ENCODE data around the gene THNSL1. TPM values are rescaled to one million over a fixed set of nuclear protein-coding genes. Genes with fewer than 3 reads are reported as not detected.

Gene THNSL1
- total RNA-seq, 1 donor from 2014 or later: 6.5 TPM

GRCh38 chr10:25047088-25047487 lies 30.7 kb downstream of the THNSL1 start:
- Mint-ChIP-seq H3K9me3 (ENCODE audit: low read depth) (peaks cover 13% of the 10 kb centered on the region), H3K27me3 (peaks cover 6% of the 10 kb centered on the region), H3K4me3 (ENCODE audit: low read depth) (no peak overlapping the region), H3K27ac (no peak overlapping the region), H3K36me3 (ENCODE audit: insufficient read depth) (no peaks in the 10 kb centered on the region), H3K4me1 (ENCODE audit: low read depth) (peaks cover 2% of the 10 kb centered on the region)
- TF ChIP-seq CTCF (IDR thresholded peaks at IDR 0.05; ENCODE audit: unreplicated experiment): no peak
- DNase-seq (ENCODE audit: low spot score, unreplicated experiment): no peak

DNA sequence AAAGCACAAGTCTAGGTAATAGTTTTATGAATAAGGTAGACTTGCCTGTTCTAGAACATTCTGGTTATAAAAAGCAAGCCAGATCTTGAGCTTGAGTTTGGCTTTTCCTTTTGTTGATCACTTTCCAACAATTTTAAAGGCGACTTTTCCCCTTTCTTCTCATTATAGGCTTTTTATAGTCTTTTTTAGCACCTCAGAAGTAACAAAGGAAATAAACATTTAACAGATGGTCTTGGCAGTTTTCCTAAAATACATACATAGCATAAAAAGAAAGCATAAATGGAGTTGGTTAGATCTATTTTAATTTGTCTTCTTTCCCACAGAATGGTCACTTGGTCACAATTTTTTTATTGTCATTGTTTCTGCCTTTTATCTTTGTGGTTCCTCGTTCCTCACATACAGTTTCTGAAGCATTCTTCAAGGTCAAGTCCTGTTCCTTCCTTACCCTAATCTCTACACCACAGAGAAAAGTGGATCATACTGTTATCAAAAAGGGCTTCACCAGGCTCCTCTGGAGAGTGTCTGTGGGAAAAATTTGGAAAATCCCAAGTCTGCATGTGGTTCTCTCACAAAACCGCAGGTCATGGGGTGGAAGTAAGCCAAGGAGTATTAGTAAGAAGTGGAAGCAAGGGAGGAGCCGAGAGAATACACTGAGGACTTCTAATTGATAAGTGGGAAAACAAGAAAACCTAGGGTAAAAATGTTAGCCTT lies 31.3 kb downstream of the THNSL1 start:
- TF ChIP-seq CTCF (IDR thresholded peaks at IDR 0.05; ENCODE audit: unreplicated experiment): no peak
- peaks cover 13% of the 10 kb centered on the region for H3K9me3 Mint-ChIP-seq (ENCODE audit: low read depth)
- H3K27me3 Mint-ChIP-seq: peaks cover 6% of the 10 kb centered on the region

DNA sequence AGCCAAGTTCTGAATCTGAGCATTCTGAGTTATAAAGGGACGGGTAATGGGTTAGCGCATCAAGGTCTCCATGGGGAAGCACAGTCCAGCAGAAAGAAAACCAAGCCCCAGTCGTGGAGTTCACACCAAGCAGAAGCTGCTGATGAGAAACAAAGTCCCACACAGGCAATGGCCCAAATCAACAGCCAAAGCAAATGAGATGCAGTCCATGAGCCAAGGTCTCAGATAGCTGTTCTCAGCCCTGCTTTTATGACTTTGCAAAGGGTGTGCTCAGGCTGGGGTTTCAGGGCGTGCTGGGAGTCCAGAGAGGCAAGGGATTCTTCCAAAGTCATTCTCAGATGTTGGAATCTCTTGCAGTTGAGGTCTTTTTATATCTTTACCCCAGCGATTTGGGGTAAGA lies 32.0 kb downstream of the THNSL1 start:
- H3K27ac Mint-ChIP-seq: no peak overlapping the region
- no peak for DNase-seq (ENCODE audit: low spot score, unreplicated experiment)
- H3K4me1 Mint-ChIP-seq (ENCODE audit: low read depth): peaks cover 2% of the 10 kb centered on the region
- peaks cover 6% of the 10 kb centered on the region for H3K27me3 Mint-ChIP-seq
- H3K4me3 Mint-ChIP-seq (ENCODE audit: low read depth): no peak overlapping the region
- H3K9me3 Mint-ChIP-seq (ENCODE audit: low read depth): peaks cover 13% of the 10 kb centered on the region
- no peak for TF ChIP-seq CTCF (IDR thresholded peaks at IDR 0.05; ENCODE audit: unreplicated experiment)
- H3K36me3 Mint-ChIP-seq (ENCODE audit: insufficient read depth): no peaks in the 10 kb centered on the region

More for the DNA sequence above, 31.3 kb downstream of the THNSL1 start:
- Mint-ChIP-seq H3K4me3 (ENCODE audit: low read depth) (no peak overlapping the region), H3K27ac (no peak overlapping the region), H3K36me3 (ENCODE audit: insufficient read depth) (no peaks in the 10 kb centered on the region), H3K4me1 (ENCODE audit: low read depth) (peaks cover 2% of the 10 kb centered on the region)
- DNase-seq (ENCODE audit: low spot score, unreplicated experiment): no peak

- DNase-seq (ENCODE audit: low spot score, unreplicated experiment): no peak
- H3K4me1 Mint-ChIP-seq (ENCODE audit: low read depth): peaks cover 2% of the 10 kb centered on the region
- H3K27ac Mint-ChIP-seq: no peak overlapping the region
- TF ChIP-seq CTCF (IDR thresholded peaks at IDR 0.05; ENCODE audit: unreplicated experiment): no peak
- H3K36me3 Mint-ChIP-seq (ENCODE audit: insufficient read depth): no peaks in the 10 kb centered on the region
- H3K9me3 Mint-ChIP-seq (ENCODE audit: low read depth): peaks cover 13% of the 10 kb centered on the region
- peaks cover 6% of the 10 kb centered on the region for H3K27me3 Mint-ChIP-seq
- no peak overlapping the region for H3K4me3 Mint-ChIP-seq (ENCODE audit: low read depth)
Measured at GRCh38 chr10:25049966-25050365, 33.6 kb downstream of the THNSL1 start.

DNA sequence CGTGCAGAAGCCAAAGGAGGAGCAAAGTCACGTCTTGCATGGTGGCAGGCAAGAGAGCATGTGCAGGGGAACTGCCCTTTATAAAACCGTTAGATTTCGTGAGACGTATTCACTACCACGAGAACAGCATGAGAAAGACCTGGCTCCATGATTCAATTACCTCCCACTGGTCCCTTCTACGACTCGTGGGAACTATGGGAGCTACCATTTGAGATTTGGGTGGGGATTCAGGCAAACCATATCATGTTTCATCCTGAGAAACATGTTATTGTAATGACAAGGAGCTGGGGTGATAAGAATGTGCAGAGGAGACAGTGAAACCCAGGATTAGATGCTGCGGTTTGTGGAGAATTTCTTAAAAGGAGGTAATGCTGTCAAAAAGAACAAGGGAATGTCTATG lies 34.0 kb downstream of the THNSL1 start:
- no peak for TF ChIP-seq CTCF (IDR thresholded peaks at IDR 0.05; ENCODE audit: unreplicated experiment)
- Mint-ChIP-seq H3K9me3 (ENCODE audit: low read depth) (peaks cover 13% of the 10 kb centered on the region), H3K27me3 (peaks cover 6% of the 10 kb centered on the region), H3K4me3 (ENCODE audit: low read depth) (no peak overlapping the region), H3K27ac (no peak overlapping the region), H3K4me1 (ENCODE audit: low read depth) (peaks cover 2% of the 10 kb centered on the region), H3K36me3 (ENCODE audit: insufficient read depth) (no peaks in the 10 kb centered on the region)
- DNase-seq (ENCODE audit: low spot score, unreplicated experiment): no peak

Data from progenitor cell of endocrine pancreas (in vitro differentiated cells).